Stimulated activated CD8-positive, alpha-beta memory T cell treated with anti-CD3 and anti-CD28 coated beads, Interleukin-7, amount 100 ng/mL, for 1 hour (primary cell): ENCODE data around the gene MAGIX.
"Not testable (repeated sequence)": the region's sequence is repeated elsewhere in the genome, so short reads cannot be mapped to it uniquely, and the experiment has no call there.

ENCODE experiments used
- DNase-seq, 2 donors: peaks; one replicate each; pipeline ENCODE4 v3.0.0-alpha.2; 2020; ENCODE audit warnings: low read depth in 2 of 2

The MAGIX gene

GRCh38 chrX:49162620-49163019 lies at the start of gene MAGIX:
TSS of gene MAGIX (plus strand) at chrX:49162758. CDS start at chrX:49162890, 132 bp downstream.
- no peak for DNase-seq

- no peak for DNase-seq
Measured at GRCh38 chrX:49116076-49116475, 46.5 kb upstream of the MAGIX start.

GRCh38 chrX:49116716-49117115 lies 45.8 kb upstream of the MAGIX start:
- no peak for DNase-seq

- DNase-seq: no peak
Measured at GRCh38 chrX:49117581-49117980, 45.0 kb upstream of the MAGIX start.

- DNase-seq: no peak
Measured at GRCh38 chrX:49120091-49120490, 42.5 kb upstream of the MAGIX start.

GRCh38 chrX:49122499-49122898 lies 40.1 kb upstream of the MAGIX start:
- no peak for DNase-seq

- not testable (repeated sequence) for DNase-seq
Measured at GRCh38 chrX:49127742-49128258, 34.8 kb upstream of the MAGIX start.

GRCh38 chrX:49129427-49129826 lies 33.1 kb upstream of the MAGIX start:
- DNase-seq: no peak

- DNase-seq: not testable (repeated sequence)
Measured at GRCh38 chrX:49132275-49132674, 30.3 kb upstream of the MAGIX start.

GRCh38 chrX:49133759-49134158 lies 28.8 kb upstream of the MAGIX start:
- DNase-seq: no peak

- DNase-seq: no peak
Measured at GRCh38 chrX:49137492-49137891, 25.1 kb upstream of the MAGIX start.

- DNase-seq: no peak
Measured at GRCh38 chrX:49139713-49140112, 22.8 kb upstream of the MAGIX start.

GRCh38 chrX:49142264-49142663 lies 20.3 kb upstream of the MAGIX start:
- DNase-seq: not testable (repeated sequence)

GRCh38 chrX:49143154-49143553 lies 19.4 kb upstream of the MAGIX start:
- not testable (repeated sequence) for DNase-seq

- no peak for DNase-seq
Measured at GRCh38 chrX:49147282-49147681, 15.3 kb upstream of the MAGIX start.

GRCh38 chrX:49147936-49148335 lies 14.6 kb upstream of the MAGIX start:
- no peak for DNase-seq

- DNase-seq: not testable (repeated sequence)
Measured at GRCh38 chrX:49148390-49149100, 14.0 kb upstream of the MAGIX start.

GRCh38 chrX:49149291-49149690 lies 13.3 kb upstream of the MAGIX start:
- DNase-seq: not testable (repeated sequence)

- no peak for DNase-seq
Measured at GRCh38 chrX:49153467-49153866, 9.1 kb upstream of the MAGIX start.

GRCh38 chrX:49155243-49155899 lies 7.2 kb upstream of the MAGIX start:
- DNase-seq: no peak

GRCh38 chrX:49155900-49156837 lies 6.4 kb upstream of the MAGIX start:
- peak; percentile 58 to 72 for DNase-seq

GRCh38 chrX:49157194-49157593 lies 5.4 kb upstream of the MAGIX start:
- no peak for DNase-seq
